COR-L47 (cell line): ENCODE data around the gene MAST4.

Experiments
- DNase-seq: peaks from one replicate; lab custom pipeline; 2025; lab: John Stamatoyannopoulos, UW

The MAST4 gene

GRCh38 chr5:67135381-67135984, 539.3 kb downstream of the MAST4 start:
- DNase-seq = no peak

GRCh38 chr5:67139030-67139429, 542.8 kb downstream of the MAST4 start:
- no peak for DNase-seq

- DNase-seq = no peak
These were observed 544.2 kb downstream of the MAST4 start for GRCh38 chr5:67140413-67140812.

GRCh38 chr5:67141644-67142043, 545.5 kb downstream of the MAST4 start:
- DNase-seq = no peak

GRCh38 chr5:67142816-67143215, 546.6 kb downstream of the MAST4 start:
- DNase-seq = no peak

GRCh38 chr5:67143549-67143948, 547.4 kb downstream of the MAST4 start:
- no peak for DNase-seq

GRCh38 chr5:67144183-67144639, 548.0 kb downstream of the MAST4 start:
- no peak for DNase-seq

- DNase-seq = no peak
These were observed 550.4 kb downstream of the MAST4 start for GRCh38 chr5:67146574-67146973.

GRCh38 chr5:67146981-67147380, 550.8 kb downstream of the MAST4 start:
- DNase-seq = no peak

GRCh38 chr5:67147760-67148159, 551.6 kb downstream of the MAST4 start:
- DNase-seq = no peak

GRCh38 chr5:67149057-67149950, 553.1 kb downstream of the MAST4 start:
- DNase-seq = no peak

GRCh38 chr5:67149951-67150523, 553.8 kb downstream of the MAST4 start:
- DNase-seq = peak; percentile 12

- DNase-seq = no peak
These were observed 556.2 kb downstream of the MAST4 start for GRCh38 chr5:67152400-67152799.

- no peak for DNase-seq
These were observed 557.1 kb downstream of the MAST4 start for GRCh38 chr5:67153292-67153691.

GRCh38 chr5:67154556-67155206, 558.5 kb downstream of the MAST4 start:
- no peak for DNase-seq

- peak; percentile 48 for DNase-seq
These were observed 560.9 kb downstream of the MAST4 start for GRCh38 chr5:67156976-67157583.

GRCh38 chr5:67160272-67160671, 564.1 kb downstream of the MAST4 start:
- no peak for DNase-seq

- no peak for DNase-seq
These were observed 564.8 kb downstream of the MAST4 start for GRCh38 chr5:67160985-67161384.

- DNase-seq = no peak
These were observed 565.6 kb downstream of the MAST4 start for GRCh38 chr5:67161767-67162166.

GRCh38 chr5:67163231-67163756, 567.1 kb downstream of the MAST4 start:
- no peak for DNase-seq

GRCh38 chr5:67163863-67164595, 567.8 kb downstream of the MAST4 start:
- no peak for DNase-seq
